Measurements from ENCODE around the gene MARVELD3.

The MARVELD3 gene

GRCh38 chr16:71618429-71618828, 7.6 kb upstream of the MARVELD3 start:
- no peaks in the 10 kb centered on the region for H3K36me3 ChIP-seq (ENCODE audit: insufficient read depth, low read length)
- H2AFZ ChIP-seq (ENCODE audit: low read length) = no peak overlapping the region
- no peaks in the 10 kb centered on the region for H3K9me3 ChIP-seq (ENCODE audit: low read length)
- TF ChIP-seq EZH2 (IDR thresholded peaks at IDR 0.05; ENCODE audit: borderline replicate concordance, low read length) = no peak
- TF ChIP-seq CTCF (IDR thresholded peaks at IDR 0.05; ENCODE audit: low read length) = no peak
- no peak overlapping the region for H3K4me3 ChIP-seq (ENCODE audit: low read depth, low read length, poor library complexity, severe bottlenecking)
- no peaks in the 10 kb centered on the region for H3F3A ChIP-seq (ENCODE audit: insufficient read depth, low read length)
- H3K4me2 ChIP-seq (ENCODE audit: low read length) = no peak overlapping the region
- H3K79me2 ChIP-seq (ENCODE audit: insufficient read depth, low read length) = no peaks in the 10 kb centered on the region
- H3K9me2 ChIP-seq (ENCODE audit: low read depth, low read length) = no peaks in the 10 kb centered on the region
- H3K27me3 ChIP-seq (ENCODE audit: insufficient read depth, low read length) = no peaks in the 10 kb centered on the region
- no peaks in the 10 kb centered on the region for H3K4me1 ChIP-seq (ENCODE audit: insufficient read depth, low read length, severe bottlenecking)
- no peaks in the 10 kb centered on the region for H4K20me1 ChIP-seq (ENCODE audit: insufficient read depth, low read length)
- no peak overlapping the region for H3K27ac ChIP-seq (ENCODE audit: low read depth, low read length, poor library complexity, severe bottlenecking)
- H3K9ac ChIP-seq (ENCODE audit: low read length) = no peak overlapping the region

GRCh38 chr16:71622088-71622487, 3.9 kb upstream of the MARVELD3 start:
- Histone ChIP-seq H3K9me2 (ENCODE audit: low read depth, low read length) (no peaks in the 10 kb centered on the region), H3K4me3 (ENCODE audit: low read depth, low read length, poor library complexity, severe bottlenecking) (no peak overlapping the region), H4K20me1 (ENCODE audit: insufficient read depth, low read length) (no peaks in the 10 kb centered on the region), H3K9me3 (ENCODE audit: low read length) (no peaks in the 10 kb centered on the region), H3K9ac (ENCODE audit: low read length) (no peak overlapping the region), H3K79me2 (ENCODE audit: insufficient read depth, low read length) (no peaks in the 10 kb centered on the region), H3K27me3 (ENCODE audit: insufficient read depth, low read length) (no peaks in the 10 kb centered on the region), H3K4me2 (ENCODE audit: low read length) (no peak overlapping the region), H3K27ac (ENCODE audit: low read depth, low read length, poor library complexity, severe bottlenecking) (no peak overlapping the region), H2AFZ (ENCODE audit: low read length) (no peak overlapping the region), H3K4me1 (ENCODE audit: insufficient read depth, low read length, severe bottlenecking) (no peaks in the 10 kb centered on the region), H3F3A (ENCODE audit: insufficient read depth, low read length) (no peaks in the 10 kb centered on the region), H3K36me3 (ENCODE audit: insufficient read depth, low read length) (no peaks in the 10 kb centered on the region)
- TF ChIP-seq CTCF (IDR thresholded peaks at IDR 0.05; ENCODE audit: low read length) (no peak), EZH2 (IDR thresholded peaks at IDR 0.05; ENCODE audit: borderline replicate concordance, low read length) (no peak)

DNA sequence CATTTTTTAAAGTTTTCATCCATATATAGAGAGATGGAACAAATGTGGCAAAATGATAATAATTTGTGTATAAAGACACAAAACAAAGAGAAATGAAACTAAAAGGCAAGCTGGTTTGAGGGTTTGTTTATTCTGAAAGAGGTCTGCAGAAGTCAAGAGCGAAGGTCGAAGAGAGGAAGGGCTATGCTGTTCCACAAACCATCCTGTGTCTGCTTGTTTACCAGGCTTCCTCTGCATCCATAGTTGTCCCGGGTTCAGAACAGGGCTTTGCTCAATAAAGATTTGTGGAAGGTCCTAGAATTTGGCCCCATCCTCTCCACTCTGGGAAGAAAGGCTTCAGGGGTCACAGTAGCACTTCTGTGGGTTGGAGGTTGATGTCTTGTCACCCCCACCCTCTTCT, 2.4 kb upstream of the MARVELD3 start:
- no peak overlapping the region for H3K4me2 ChIP-seq (ENCODE audit: low read length)
- no peaks in the 10 kb centered on the region for H3K9me2 ChIP-seq (ENCODE audit: low read depth, low read length)
- no peaks in the 10 kb centered on the region for H3F3A ChIP-seq (ENCODE audit: insufficient read depth, low read length)
- no peak overlapping the region for H3K9ac ChIP-seq (ENCODE audit: low read length)
- no peaks in the 10 kb centered on the region for H3K79me2 ChIP-seq (ENCODE audit: insufficient read depth, low read length)
- TF ChIP-seq EZH2 (IDR thresholded peaks at IDR 0.05; ENCODE audit: borderline replicate concordance, low read length) (no peak), CTCF (IDR thresholded peaks at IDR 0.05; ENCODE audit: low read length) (no peak)
- no peaks in the 10 kb centered on the region for H3K9me3 ChIP-seq (ENCODE audit: low read length)
- H4K20me1 ChIP-seq (ENCODE audit: insufficient read depth, low read length) = no peaks in the 10 kb centered on the region
- no peaks in the 10 kb centered on the region for H3K4me1 ChIP-seq (ENCODE audit: insufficient read depth, low read length, severe bottlenecking)
- H3K27ac ChIP-seq (ENCODE audit: low read depth, low read length, poor library complexity, severe bottlenecking) = no peak overlapping the region
- H2AFZ ChIP-seq (ENCODE audit: low read length) = no peak overlapping the region
- H3K36me3 ChIP-seq (ENCODE audit: insufficient read depth, low read length) = no peaks in the 10 kb centered on the region
- no peaks in the 10 kb centered on the region for H3K27me3 ChIP-seq (ENCODE audit: insufficient read depth, low read length)
- H3K4me3 ChIP-seq (ENCODE audit: low read depth, low read length, poor library complexity, severe bottlenecking) = no peak overlapping the region
